Spinal cord (tissue), 10 donors: ENCODE data around the gene TNFRSF8. TPM values are rescaled to one million over a fixed set of nuclear protein-coding genes. Genes with fewer than 3 reads are reported as not detected.
"Not testable (repeated sequence)": the region's sequence is repeated elsewhere in the genome, so short reads cannot be mapped to it uniquely, and the experiment has no call there.

Source experiments
- DNase-seq, 6 donors: peaks; one replicate each; pipeline versions ENCODE4 v3.0.0 to v3.0.0-alpha.2; 2013 to 2015; ENCODE audit warnings: low spot score in 6 of 6, low read depth in 4 of 6
- H3K27ac ChIP-seq: one replicate; pipeline ENCODE4 v1.5.1; 2013; ENCODE audit warnings: low read depth, low read length, control low read depth
- H3K27me3 ChIP-seq: one replicate; pipeline ENCODE4 v1.6.1; 2013; ENCODE audit warnings: low read length; ENCODE audit not compliant: control insufficient read depth, insufficient read depth
- H3K36me3 ChIP-seq: one replicate; pipeline ENCODE4 v1.6.1; 2013; ENCODE audit warnings: low read length; ENCODE audit not compliant: control insufficient read depth, insufficient read depth
- H3K4me1 ChIP-seq: one replicate; pipeline ENCODE4 v1.6.1; 2013; ENCODE audit warnings: low read length; ENCODE audit not compliant: control insufficient read depth, insufficient read depth
- H3K4me3 ChIP-seq: one replicate; pipeline ENCODE4 v1.5.1; 2013; ENCODE audit warnings: low read depth, low read length, control low read depth
- H3K9me3 ChIP-seq: one replicate; pipeline ENCODE4 v1.6.1; 2013; ENCODE audit warnings: low read length; ENCODE audit not compliant: control insufficient read depth, insufficient read depth
- WGBS: methylation state at CpG from one replicate; pipeline ENCODE4 v1.1.5; 2013; ENCODE audit warnings: missing lambda C conversion rate; ENCODE audit not compliant: insufficient coverage; 5-methylcytosine and 5-hydroxymethylcytosine counted together
- polyA plus RNA-seq, 2 donors: library from polyadenylated mRNA; unstranded; fragments of 120-200 nt; gene quantifications; one replicate each; pipeline ENCODE4 v1.2.1, GENCODE V29; 2013; ENCODE audit not compliant: insufficient read length in 2 of 2
- total RNA-seq, 2 donors: library from RNA; depleted of rRNA in 1 of 2; stranded (reverse); fragments of 120-200 nt in 1 of 2; fragments of >200 nt in 1 of 2; gene quantifications; one replicate each; pipeline versions ENCODE4 v1.2.3 to v1.2.4, GENCODE V29; 2013 to 2014
- donor health status: healthy.

Gene TNFRSF8
- total and polyA plus RNA-seq, 4 donors, result 0.11 to 0.20 (median 0.12) TPM; not detected in 1

DNA sequence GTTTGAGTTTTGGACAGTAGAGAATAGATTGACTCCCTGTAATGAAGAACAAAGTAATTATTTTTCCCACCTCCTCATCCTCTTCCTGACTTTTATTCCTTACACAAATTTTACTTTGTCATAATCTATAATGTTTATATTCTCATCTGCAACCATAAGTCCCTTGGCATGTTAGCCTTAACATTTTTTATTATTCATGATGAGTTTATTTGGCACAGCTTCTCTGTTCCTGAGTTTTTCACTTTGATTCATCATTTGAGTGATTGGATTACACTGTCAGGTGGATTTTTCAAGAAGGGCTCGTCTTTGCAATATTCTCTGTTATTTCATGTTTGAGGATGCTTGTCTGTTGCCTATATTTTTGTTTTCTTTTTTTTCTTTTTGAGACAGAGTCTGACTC lies 35.7 kb downstream of the TNFRSF8 start:
- H3K36me3 ChIP-seq, result no peaks in the 10 kb centered on the region
- no peak overlapping the region for H3K27ac ChIP-seq
- H3K9me3 ChIP-seq, result peaks cover 4% of the 10 kb centered on the region
- no CpG with 5 or more reads among the region's 1 CpG for WGBS
- no peaks in the 10 kb centered on the region for H3K27me3 ChIP-seq
- H3K4me3 ChIP-seq, result no peak overlapping the region
- no peaks in the 10 kb centered on the region for H3K4me1 ChIP-seq
- no peak for DNase-seq

DNA sequence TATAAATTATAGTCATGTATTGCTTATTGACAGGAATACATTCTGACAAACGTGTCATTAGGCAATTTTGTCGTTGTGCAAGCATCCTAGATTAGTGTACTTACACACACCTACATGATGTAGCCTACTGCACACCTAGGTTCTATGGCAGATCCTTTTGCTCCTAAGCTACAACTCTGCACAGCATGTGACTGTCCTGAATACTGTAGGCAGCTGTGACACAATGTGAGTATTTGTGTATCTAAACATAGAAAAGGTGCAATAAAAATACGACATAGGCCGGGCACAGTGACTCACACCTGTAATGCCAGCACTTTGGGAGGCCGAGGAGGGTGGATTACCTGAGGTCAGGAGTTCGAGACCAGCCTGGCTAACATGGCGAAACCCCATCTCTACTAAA lies 36.5 kb downstream of the TNFRSF8 start:
- no peak overlapping the region for H3K4me3 ChIP-seq
- no peaks in the 10 kb centered on the region for H3K27me3 ChIP-seq
- DNase-seq, result no peak
- peaks cover 4% of the 10 kb centered on the region for H3K9me3 ChIP-seq
- no peak overlapping the region for H3K27ac ChIP-seq
- no peaks in the 10 kb centered on the region for H3K4me1 ChIP-seq
- H3K36me3 ChIP-seq, result no peaks in the 10 kb centered on the region
- no CpG with 5 or more reads among the region's 7 CpGs for WGBS

GRCh38 chr1:12100071-12100470 lies 37.0 kb downstream of the TNFRSF8 start:
- H3K27ac ChIP-seq, result no peak overlapping the region
- peaks cover 4% of the 10 kb centered on the region for H3K9me3 ChIP-seq
- WGBS, result 100% methylated on average over 1 of the region's 6 CpGs
- H3K27me3 ChIP-seq, result no peaks in the 10 kb centered on the region
- no peak for DNase-seq
- H3K36me3 ChIP-seq, result no peaks in the 10 kb centered on the region
- no peaks in the 10 kb centered on the region for H3K4me1 ChIP-seq
- no peak overlapping the region for H3K4me3 ChIP-seq

DNA sequence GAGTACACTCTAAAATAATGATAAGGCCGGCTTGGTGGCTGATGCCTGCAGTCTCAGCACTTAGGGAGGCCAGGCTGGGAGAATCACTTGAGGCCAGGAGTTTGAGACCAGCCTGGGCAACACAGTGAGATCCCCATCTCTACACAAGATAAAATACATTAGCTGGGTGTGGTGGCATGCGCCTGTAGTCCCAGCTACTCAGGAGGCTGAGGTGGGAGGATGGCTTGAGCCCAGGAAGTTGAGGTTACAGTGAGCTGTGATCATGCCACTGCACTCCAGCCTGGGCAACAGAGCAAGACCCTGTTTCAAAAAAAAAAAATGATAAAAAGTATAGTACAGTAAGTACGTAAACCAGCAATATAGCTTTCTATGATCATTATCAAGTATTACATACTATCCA lies 38.0 kb downstream of the TNFRSF8 start:
- not testable (repeated sequence) for H3K27me3 ChIP-seq, H3K4me3 ChIP-seq, H3K36me3 ChIP-seq, H3K27ac ChIP-seq, H3K4me1 ChIP-seq, DNase-seq, H3K9me3 ChIP-seq
- WGBS, result no CpG with 5 or more reads among the region's 3 CpGs

DNA sequence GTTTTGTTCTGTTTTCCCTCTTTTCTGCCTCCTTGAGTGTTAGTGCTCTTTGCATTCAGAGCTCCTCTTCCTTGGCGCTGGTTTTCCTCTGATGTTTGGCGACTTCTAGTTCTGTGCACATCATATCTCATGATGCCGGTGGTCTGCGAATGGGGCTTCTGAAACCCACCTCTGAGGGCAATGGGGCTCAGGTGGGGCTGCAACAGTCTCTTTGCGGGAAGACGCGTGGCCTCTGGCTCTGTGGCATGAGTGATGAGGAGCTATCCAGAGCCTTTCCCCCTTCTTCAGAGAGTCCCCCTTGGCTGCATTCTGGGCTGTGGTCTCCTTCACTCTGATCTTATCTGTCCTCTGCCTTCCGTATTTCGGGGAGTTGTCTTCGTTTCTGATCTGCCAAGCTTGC lies 39.0 kb downstream of the TNFRSF8 start:
- H3K36me3 ChIP-seq, result no peaks in the 10 kb centered on the region
- no peak for DNase-seq
- peaks cover 4% of the 10 kb centered on the region for H3K9me3 ChIP-seq
- no peak overlapping the region for H3K27ac ChIP-seq
- WGBS, result 87% methylated on average over 6 of the region's 10 CpGs
- H3K4me3 ChIP-seq, result no peak overlapping the region
- H3K4me1 ChIP-seq, result no peaks in the 10 kb centered on the region
- no peaks in the 10 kb centered on the region for H3K27me3 ChIP-seq

DNA sequence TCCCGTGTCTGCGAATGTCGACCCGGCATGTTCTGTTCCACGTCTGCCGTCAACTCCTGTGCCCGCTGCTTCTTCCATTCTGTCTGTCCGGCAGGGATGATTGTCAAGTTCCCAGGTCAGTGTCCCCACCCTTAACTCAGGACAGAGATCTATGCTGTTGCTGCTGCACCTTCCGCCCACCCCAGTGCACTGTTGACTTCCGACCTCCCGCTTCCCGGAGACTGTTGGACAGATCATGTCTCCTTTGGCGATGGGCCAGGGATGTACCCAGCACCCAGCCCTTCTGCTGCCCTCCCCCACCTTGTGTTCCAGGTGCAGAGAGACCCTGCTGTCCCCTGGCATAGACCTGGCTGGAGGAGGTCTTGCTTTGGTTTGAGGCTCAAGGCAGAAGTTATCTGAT lies 41.3 kb downstream of the TNFRSF8 start:
- H3K27me3 ChIP-seq, result no peaks in the 10 kb centered on the region
- no peaks in the 10 kb centered on the region for H3K36me3 ChIP-seq
- no peak overlapping the region for H3K4me3 ChIP-seq
- no peak overlapping the region for H3K27ac ChIP-seq
- no peak for DNase-seq
- 86% methylated on average over 13 of the region's 13 CpGs for WGBS
- H3K9me3 ChIP-seq, result no peaks in the 10 kb centered on the region
- H3K4me1 ChIP-seq, result no peaks in the 10 kb centered on the region

- no peaks in the 10 kb centered on the region for H3K27me3 ChIP-seq
- DNase-seq, result no peak
- H3K4me1 ChIP-seq, result no peaks in the 10 kb centered on the region
- WGBS, result 81% methylated on average over 5 of the region's 5 CpGs
- no peak overlapping the region for H3K27ac ChIP-seq
- no peaks in the 10 kb centered on the region for H3K9me3 ChIP-seq
- no peaks in the 10 kb centered on the region for H3K36me3 ChIP-seq
- H3K4me3 ChIP-seq, result no peak overlapping the region
These were observed 43.0 kb downstream of the TNFRSF8 start for GRCh38 chr1:12106153-12106552.

GRCh38 chr1:12106861-12107260 lies 43.8 kb downstream of the TNFRSF8 start:
- H3K4me1 ChIP-seq, H3K27me3 ChIP-seq, H3K4me3 ChIP-seq, H3K36me3 ChIP-seq, DNase-seq, H3K9me3 ChIP-seq, H3K27ac ChIP-seq: not testable (repeated sequence)
- 77% methylated on average over 9 of the region's 9 CpGs for WGBS

GRCh38 chr1:12107718-12108117 lies 44.6 kb downstream of the TNFRSF8 start:
- H3K9me3 ChIP-seq, result no peaks in the 10 kb centered on the region
- H3K4me1 ChIP-seq, result peaks cover 3% of the 10 kb centered on the region
- WGBS, result 94% methylated on average over 9 of the region's 13 CpGs
- H3K36me3 ChIP-seq, result no peaks in the 10 kb centered on the region
- no peaks in the 10 kb centered on the region for H3K27me3 ChIP-seq
- no peak overlapping the region for H3K4me3 ChIP-seq
- no peak overlapping the region for H3K27ac ChIP-seq
- no peak for DNase-seq

DNA sequence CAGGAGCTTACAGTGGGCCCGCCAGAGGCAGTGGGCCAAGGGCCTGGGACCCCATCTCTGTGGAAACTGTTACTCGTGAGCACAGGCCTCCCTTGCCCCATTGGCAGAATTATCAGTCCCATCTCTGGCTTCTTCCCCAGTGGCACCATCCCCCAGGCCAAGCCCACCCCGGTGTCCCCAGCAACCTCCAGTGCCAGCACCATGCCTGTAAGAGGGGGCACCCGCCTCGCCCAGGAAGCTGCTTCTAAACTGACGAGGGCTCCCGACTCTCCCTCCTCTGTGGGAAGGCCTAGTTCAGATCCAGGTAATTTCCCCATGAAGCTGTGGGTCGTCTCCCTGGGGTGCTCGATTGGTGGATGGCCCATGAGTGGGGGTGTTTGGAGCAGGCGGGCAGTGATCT lies 46.8 kb downstream of the TNFRSF8 start:
- 92% methylated on average over 10 of the region's 10 CpGs for WGBS
- Histone ChIP-seq H3K4me3 (no peak overlapping the region), H3K9me3 (no peaks in the 10 kb centered on the region), H3K36me3 (no peaks in the 10 kb centered on the region), H3K27ac (no peak overlapping the region), H3K4me1 (peaks cover 8% of the 10 kb centered on the region), H3K27me3 (no peaks in the 10 kb centered on the region)
- DNase-seq, result no peak
